IMR-90 (cell line): Measurements from ENCODE around the gene OPCML. TPM values are rescaled to one million over a fixed set of nuclear protein-coding genes. Genes with fewer than 3 reads are reported as not detected.

Source experiments
- ATAC-seq: fragments of 200-7000 bp; cut with Tn5 transposase; 2 replicates; pipeline ENCODE4 v1.9.1; 2020; ENCODE audit warnings: low read depth, mild to moderate bottlenecking, moderate library complexity
- BruUV-seq: library from RNA; stranded (reverse); fragments of 400-500 nt; replicated peaks from 2 replicates; lab custom pipeline; 2021; lab: Mats Ljungman, UMichigan
- CTCF ChIA-PET: fragments of 300-600 bp; formaldehyde crosslinking; extraction: SDS; loops from one replicate; lab custom pipeline; 2021; ENCODE audit warnings: antibody characterized with exemption; lab: Yijun Ruan, JAX
- POLR2A ChIA-PET: fragments of 300-600 bp; sonication (Branson Sonifier 250); formaldehyde crosslinking; loops from one replicate; lab custom pipeline; 2022; ENCODE audit warnings: antibody characterized with exemption; ENCODE audit not compliant: unreplicated experiment; lab: Charles Lee
- DNase-seq: peaks from one replicate; pipeline ENCODE4 v3.0.0; 2013
- H2AFZ ChIP-seq: replicated peaks from 2 replicates; pipeline ENCODE3; 2013; ENCODE audit warnings: low read length, mild to moderate bottlenecking; ENCODE audit not compliant: poor library complexity
- H2AK5ac ChIP-seq: 2 replicates; pipeline ENCODE4 v1.6.1; 2013; ENCODE audit warnings: low read depth, low read length, inconsistent platforms
- H2AK9ac ChIP-seq: replicated peaks from 2 replicates; pipeline ENCODE3; 2013; ENCODE audit warnings: mild to moderate bottlenecking, low read depth, low read length, moderate library complexity; ENCODE audit not compliant: poor library complexity
- H2BK120ac ChIP-seq: 2 replicates; pipeline ENCODE4 v1.6.1; 2013; ENCODE audit warnings: low read depth, low read length, inconsistent platforms
- H2BK15ac ChIP-seq: 3 replicates; pipeline ENCODE4 v1.6.1; 2013; ENCODE audit warnings: low read depth, low read length, inconsistent platforms
- H2BK20ac ChIP-seq: 2 replicates; pipeline ENCODE4 v1.6.1; 2013; ENCODE audit warnings: low read depth, mild to moderate bottlenecking, inconsistent platforms, low read length, moderate library complexity
- H2BK5ac ChIP-seq: 2 replicates; pipeline ENCODE4 v1.6.1; 2013; ENCODE audit warnings: mild to moderate bottlenecking, low read depth, low read length, inconsistent platforms; ENCODE audit not compliant: poor library complexity, severe bottlenecking
- H3K14ac ChIP-seq: replicated peaks from 2 replicates; pipeline ENCODE4 v1.6.1; 2013; ENCODE audit warnings: low read depth, low read length, inconsistent platforms
- H3K18ac ChIP-seq: 2 replicates; pipeline ENCODE4 v1.6.1; 2013; ENCODE audit warnings: low read depth, low read length, control low read depth
- H3K23ac ChIP-seq: 2 replicates; pipeline ENCODE4 v1.6.1; 2013; ENCODE audit warnings: low read depth, low read length, inconsistent platforms
- H3K27ac ChIP-seq: 2 replicates; pipeline ENCODE4 v1.5.1; 2013; ENCODE audit warnings: mild to moderate bottlenecking, control low read depth, low read length; ENCODE audit not compliant: insufficient read depth
- H3K27me3 ChIP-seq: 2 replicates; pipeline ENCODE4 v1.6.1; 2013; ENCODE audit warnings: low read length; ENCODE audit not compliant: control insufficient read depth, insufficient read depth
- H3K36me3 ChIP-seq: 2 replicates; pipeline ENCODE4 v1.6.1; 2013; ENCODE audit warnings: low read length, mixed read lengths; ENCODE audit not compliant: control insufficient read depth, insufficient read depth
- H3K4ac ChIP-seq: 2 replicates; pipeline ENCODE4 v1.6.1; 2013; ENCODE audit warnings: low read depth, low read length, inconsistent platforms
- H3K4me1 ChIP-seq: 2 replicates; pipeline ENCODE4 v1.6.1; 2013; ENCODE audit warnings: low read length, mixed read lengths; ENCODE audit not compliant: control insufficient read depth, insufficient read depth
- H3K4me2 ChIP-seq: 2 replicates; pipeline ENCODE4 v1.6.1; 2013; ENCODE audit warnings: low read depth, mild to moderate bottlenecking, control low read depth, low read length, moderate library complexity
- H3K4me3 ChIP-seq: 2 replicates; pipeline ENCODE4 v1.5.1; 2013; ENCODE audit warnings: low read depth, mild to moderate bottlenecking, control low read depth, low read length, moderate library complexity; ENCODE audit not compliant: insufficient read depth
- H3K56ac ChIP-seq: 2 replicates; pipeline ENCODE4 v1.6.1; 2013; ENCODE audit warnings: low read length, inconsistent platforms; ENCODE audit not compliant: insufficient read depth; ENCODE audit errors: extremely low read depth
- H3K79me1 ChIP-seq, 2 experiments: 2 replicates each; pipeline ENCODE4 v1.6.1; 2013; ENCODE audit warnings: low read length in 2 of 2, inconsistent platforms in 1 of 2, low read depth in 1 of 2
- H3K9ac ChIP-seq: 2 replicates; pipeline ENCODE4 v1.6.1; 2013; ENCODE audit warnings: low read depth, low read length, control low read depth
- H3K9me1 ChIP-seq: 2 replicates; pipeline ENCODE4 v1.6.1; 2013; ENCODE audit warnings: low read length, inconsistent platforms; ENCODE audit not compliant: insufficient read depth
- H3K9me3 ChIP-seq: 2 replicates; pipeline ENCODE4 v1.6.1; 2013; ENCODE audit warnings: low read length; ENCODE audit not compliant: control insufficient read depth, insufficient read depth
- H4K20me1 ChIP-seq: 2 replicates; pipeline ENCODE4 v1.6.1; 2013; ENCODE audit warnings: low read length, inconsistent platforms; ENCODE audit not compliant: insufficient read depth
- H4K5ac ChIP-seq: 2 replicates; pipeline ENCODE4 v1.6.1; 2013; ENCODE audit warnings: mild to moderate bottlenecking, low read depth, low read length, control low read depth
- H4K8ac ChIP-seq, 2 experiments: 2 replicates each; pipeline ENCODE4 v1.6.1; 2013; ENCODE audit warnings: low read depth in 2 of 2, low read length in 2 of 2, control low read depth in 1 of 2, inconsistent platforms in 1 of 2
- H4K91ac ChIP-seq: 2 replicates; pipeline ENCODE4 v1.6.1; 2013; ENCODE audit warnings: low read depth, low read length, inconsistent platforms; ENCODE audit not compliant: insufficient read depth
- BHLHE40 ChIP-seq: fragments of 150-350 bp; IDR thresholded peaks from 2 replicates; pipeline ENCODE4 v1.6.1; 2016; ENCODE audit warnings: mild to moderate bottlenecking, low read depth, low read length
- WGBS, 2 experiments: methylation state at CpG; one replicate each; pipeline versions ENCODE4 v1.1.5 to v1.1.7; 2013; ENCODE audit warnings: missing lambda C conversion rate in 2 of 2; ENCODE audit not compliant: insufficient read length in 1 of 2; ENCODE audit errors: extremely low coverage in 2 of 2; 5-methylcytosine and 5-hydroxymethylcytosine counted together
- dilution Hi-C: fragments of 300-500 bp; cut with HindIII; formaldehyde crosslinking; loops from one replicate; pipeline ENCODE4 v1.14.3; 2018; ENCODE audit warnings: low sequenced_read_pairs; ENCODE audit not compliant: unreplicated experiment
- in situ Hi-C: fragments of 300-500 bp; cut with MboI; formaldehyde crosslinking; loops from 3 replicates; pipeline ENCODE4 v1.14.3; 2019; ENCODE audit warnings: low sequenced_read_pairs, inconsistent platforms, mixed read lengths
- intact Hi-C: fragments of 100-400 bp; cut with micrococcal nuclease; formaldehyde crosslinking; loops from 2 replicates; pipeline ENCODE4 v1.10.0; 2022
- polyA plus RNA-seq, 3 experiments: library from polyadenylated mRNA; depleted of rRNA; stranded (reverse); fragments of >200 nt; gene quantifications; 2 replicates each; pipeline ENCODE4 v1.2.3, GENCODE V29; 2012; ENCODE audit warnings: low replicate concordance in 1 of 3
- total RNA-seq: library from RNA; depleted of rRNA; stranded (reverse); fragments of >200 nt; gene quantifications from 2 replicates; pipeline ENCODE4 v1.2.3, GENCODE V29; 2012

Gene OPCML
- total and polyA plus RNA-seq, 2 of the 4 experiments (the other 2 are of a cell fraction): under 0.01 to 2.6 TPM

GRCh38 chr11:133048270-133048669, 484.0 kb downstream of the OPCML start:
- Histone ChIP-seq H3K4me2 (no peak overlapping the region), H3K4me1 (no peaks in the 10 kb centered on the region), H3K4ac (no peak overlapping the region), H2AFZ (no peak overlapping the region), H2BK20ac (no peak overlapping the region), H3K14ac (no peak overlapping the region), H2BK120ac (no peak overlapping the region), H3K9me3 (no peaks in the 10 kb centered on the region), H4K5ac (no peak overlapping the region), H3K56ac (no peak overlapping the region), H4K8ac (no peak overlapping the region), H3K23ac (no peak overlapping the region), H2BK15ac (no peak overlapping the region), H3K79me1 (no peaks in the 10 kb centered on the region), H2AK5ac (no peak overlapping the region), H3K4me3 (no peak overlapping the region), H3K36me3 (no peaks in the 10 kb centered on the region), H2BK5ac (no peak overlapping the region), H3K9me1 (no peaks in the 10 kb centered on the region), H4K91ac (no peak overlapping the region), H3K18ac (no peak overlapping the region), H3K27me3 (no peaks in the 10 kb centered on the region), H2AK9ac (no peak overlapping the region), H3K27ac (no peak overlapping the region), H4K20me1 (no peaks in the 10 kb centered on the region), H3K9ac (no peak overlapping the region)
- no peak for TF ChIP-seq BHLHE40
- dilution Hi-C loops (no loop called here), intact Hi-C loops (no loop called here), in situ Hi-C loops (no loop called here)
- ATAC-seq: no peak
- POLR2A ChIA-PET: no interaction called here
- no TSS peak for BruUV-seq
- WGBS, 2 experiments: no CpG with 5 or more reads among the region's 8 CpGs
- DNase-seq: no peak
- CTCF ChIA-PET: no interaction called here
